Suprapubic skin (tissue), 4 donors: ENCODE measurements around the gene MBNL2. TPM values are rescaled to one million over a fixed set of nuclear protein-coding genes. Genes with fewer than 3 reads are reported as not detected.

ENCODE experiments used
- DNase-seq, 2 donors: peaks; one replicate each; pipeline ENCODE4 v3.0.0-alpha.2; 2019; ENCODE audit warnings: low spot score in 2 of 2
- H3K27ac ChIP-seq: fragments of 200-600 bp; sonication (generic); one replicate; pipeline ENCODE4 v1.5.1; 2019
- H3K27me3 ChIP-seq: fragments of 200-600 bp; sonication (generic); one replicate; pipeline ENCODE4 v1.5.1; 2019
- H3K36me3 ChIP-seq: fragments of 200-600 bp; sonication (generic); one replicate; pipeline ENCODE4 v1.5.1; 2019
- H3K4me1 ChIP-seq: fragments of 200-600 bp; sonication (generic); one replicate; pipeline ENCODE4 v1.5.1; 2019
- H3K4me3 ChIP-seq: fragments of 200-600 bp; sonication (generic); one replicate; pipeline ENCODE4 v1.5.1; 2019; ENCODE audit warnings: mild to moderate bottlenecking
- H3K9me3 ChIP-seq: fragments of 200-600 bp; sonication (generic); one replicate; pipeline ENCODE4 v1.5.1; 2019
- CTCF ChIP-seq, 2 donors: fragments of 200-600 bp in 1 of 2; fragments of 450-650 bp in 1 of 2; sonication (generic) in 1 of 2; IDR thresholded peaks; one replicate each; pipeline ENCODE4 v1.5.1; 2016 to 2019; ENCODE audit warnings: antibody characterized with exemption in 2 of 2, mild to moderate bottlenecking in 1 of 2, moderate library complexity in 1 of 2
- EP300 ChIP-seq: sonication (generic); formaldehyde crosslinking; IDR thresholded peaks from one replicate; pipeline ENCODE4 v1.6.1; 2017; ENCODE audit warnings: antibody characterized with exemption
- POLR2A ChIP-seq, 2 donors: fragments of 450-650 bp; IDR thresholded peaks; one replicate each; pipeline ENCODE4 v1.6.1; 2017; ENCODE audit warnings: antibody characterized with exemption in 2 of 2, mild to moderate bottlenecking in 2 of 2, moderate library complexity in 2 of 2
- POLR2AphosphoS5 ChIP-seq, 3 donors: sonication (generic); formaldehyde crosslinking; IDR thresholded peaks; one replicate each; pipeline ENCODE4 v1.6.1; 2017; ENCODE audit warnings: antibody characterized with exemption in 3 of 3
- WGBS: methylation state at CpG from one replicate; pipeline ENCODE4 v1.1.5; 2018; 5-methylcytosine and 5-hydroxymethylcytosine counted together
- total RNA-seq, 4 donors: library from RNA; depleted of rRNA; stranded (reverse); fragments of >200 nt; gene quantifications; one replicate each; pipeline ENCODE4 v1.1.0, GENCODE V29; 2016

The MBNL2 gene
- total RNA-seq, 4 donors from 2014 or later: 64.2 to 92.4 (median 73.4) TPM

- WGBS: 81% methylated on average over 1 of the region's 1 CpG
- Histone ChIP-seq H3K27me3 (no peaks in the 10 kb centered on the region), H3K36me3 (peaks cover 16% of the 10 kb centered on the region), H3K4me3 (no peak overlapping the region), H3K27ac (peak overlapping the region; percentile 55), H3K9me3 (no peaks in the 10 kb centered on the region), H3K4me1 (peaks cover 10% of the 10 kb centered on the region)
- no peak for DNase-seq
- TF ChIP-seq CTCF (IDR thresholded peaks at IDR 0.05) (no peak), POLR2AphosphoS5 (IDR thresholded peaks at IDR 0.05) (no peak), EP300 (no peak), POLR2A (IDR thresholded peaks at IDR 0.05) (no peak)
These were observed 165.8 kb downstream of the MBNL2 start for GRCh38 chr13:97387890-97388289.

GRCh38 chr13:97388373-97388772 lies 166.2 kb downstream of the MBNL2 start:
- H3K27ac ChIP-seq: no peak overlapping the region

GRCh38 chr13:97390941-97391600 lies 168.9 kb downstream of the MBNL2 start:
- no peak for TF ChIP-seq POLR2AphosphoS5 (IDR thresholded peaks at IDR 0.05)
- no peak for TF ChIP-seq EP300
- TF ChIP-seq POLR2A (IDR thresholded peaks at IDR 0.05): no peak
- TF ChIP-seq CTCF (IDR thresholded peaks at IDR 0.05): no peak
- Histone ChIP-seq H3K27ac (no peak overlapping the region), H3K4me3 (no peak overlapping the region), H3K36me3 (peaks cover 16% of the 10 kb centered on the region), H3K27me3 (no peaks in the 10 kb centered on the region), H3K9me3 (no peaks in the 10 kb centered on the region), H3K4me1 (peaks cover 4% of the 10 kb centered on the region)
- no peak for DNase-seq
- WGBS: 77% methylated on average over 3 of the region's 3 CpGs

More at GRCh38 chr13:97388373-97388772, 166.2 kb downstream of the MBNL2 start:
- TF ChIP-seq CTCF (IDR thresholded peaks at IDR 0.05) (no peak), POLR2AphosphoS5 (IDR thresholded peaks at IDR 0.05) (no peak), POLR2A (IDR thresholded peaks at IDR 0.05) (no peak), EP300 (no peak)
- peaks cover 10% of the 10 kb centered on the region for H3K4me1 ChIP-seq
- no peak for DNase-seq
- no peaks in the 10 kb centered on the region for H3K9me3 ChIP-seq
- no peaks in the 10 kb centered on the region for H3K27me3 ChIP-seq
- peaks cover 16% of the 10 kb centered on the region for H3K36me3 ChIP-seq
- WGBS: 87% methylated on average over 3 of the region's 3 CpGs
- no peak overlapping the region for H3K4me3 ChIP-seq

- no peak overlapping the region for H3K27ac ChIP-seq
- H3K4me1 ChIP-seq: no peaks in the 10 kb centered on the region
- DNase-seq: no peak
- no peak for TF ChIP-seq POLR2AphosphoS5 (IDR thresholded peaks at IDR 0.05)
- no peaks in the 10 kb centered on the region for H3K9me3 ChIP-seq
- 73% methylated on average over 1 of the region's 1 CpG for WGBS
- H3K36me3 ChIP-seq: peaks cover 10% of the 10 kb centered on the region
- no peaks in the 10 kb centered on the region for H3K27me3 ChIP-seq
- no peak overlapping the region for H3K4me3 ChIP-seq
These were observed 169.9 kb downstream of the MBNL2 start for GRCh38 chr13:97392020-97392419.

DNA sequence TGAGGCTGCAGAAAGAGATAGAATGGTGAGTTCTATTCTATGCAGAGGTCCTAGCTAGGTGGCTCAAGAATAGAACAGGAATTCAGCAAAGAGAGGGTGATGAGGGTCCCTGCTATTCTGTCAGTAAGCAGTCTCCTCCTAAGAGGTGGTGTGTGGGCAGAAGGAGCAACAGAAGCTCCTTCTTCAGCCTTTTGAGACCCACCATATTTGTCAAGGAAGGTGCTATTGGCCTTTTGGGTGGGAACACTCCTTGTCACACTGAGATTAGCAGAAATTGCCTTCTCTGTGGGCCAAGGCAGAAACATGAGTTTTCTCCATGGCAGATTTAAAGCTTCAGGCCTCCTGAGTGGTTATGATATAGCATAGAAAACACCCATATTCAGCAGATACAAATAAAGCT lies 172.4 kb downstream of the MBNL2 start:
- Histone ChIP-seq H3K9me3 (no peaks in the 10 kb centered on the region), H3K27ac (no peak overlapping the region), H3K4me1 (no peaks in the 10 kb centered on the region), H3K27me3 (no peaks in the 10 kb centered on the region), H3K4me3 (no peak overlapping the region), H3K36me3 (peaks cover 10% of the 10 kb centered on the region)
- no peak for DNase-seq
- TF ChIP-seq CTCF (IDR thresholded peaks at IDR 0.05) (no peak), POLR2AphosphoS5 (IDR thresholded peaks at IDR 0.05) (no peak), POLR2A (IDR thresholded peaks at IDR 0.05) (no peak), EP300 (no peak)
